GM19438 (cell line): ENCODE data around the gene INAVA.
"Not testable (repeated sequence)": the region's sequence is repeated elsewhere in the genome, so short reads cannot be mapped to it uniquely, and the experiment has no call there.

ENCODE experiments used
- ATAC-seq: cut with Tn5 transposase; IDR thresholded peaks from one replicate; pipeline ENCODE4 v1.9.1; 2021; ENCODE audit warnings: low read depth; ENCODE audit not compliant: unreplicated experiment

INAVA gene

GRCh38 chr1:200959411-200959921 lies 64.8 kb downstream of the INAVA start:
- ATAC-seq, result no peak

- no peak for ATAC-seq
Measured at GRCh38 chr1:200960236-200960947, 65.7 kb downstream of the INAVA start.

GRCh38 chr1:200960948-200961340 lies 66.2 kb downstream of the INAVA start:
- ATAC-seq, result no peak

GRCh38 chr1:200962151-200962550 lies 67.5 kb downstream of the INAVA start:
- ATAC-seq, result not testable (repeated sequence)

- ATAC-seq, result no peak
Measured at GRCh38 chr1:200962631-200963030, 67.9 kb downstream of the INAVA start.

GRCh38 chr1:200963076-200963475 lies 68.4 kb downstream of the INAVA start:
- ATAC-seq, result no peak

GRCh38 chr1:200963888-200964287 lies 69.2 kb downstream of the INAVA start:
- not testable (repeated sequence) for ATAC-seq
